Heart left ventricle (tissue), 16 donors: ENCODE data around the gene RNF6. TPM values are rescaled to one million over a fixed set of nuclear protein-coding genes. Genes with fewer than 3 reads are reported as not detected.

ENCODE experiments used
- ATAC-seq, 4 donors: fragments of 200-7000 bp; cut with Tn5 transposase; one replicate each; pipeline ENCODE4 v1.9.1; 2020 to 2022; ENCODE audit warnings: moderate library complexity in 4 of 4, mild to moderate bottlenecking in 3 of 4, moderate number of reproducible peaks in 1 of 4
- DNase-seq, 5 donors: peaks; one replicate each; pipeline ENCODE4 v3.0.0-alpha.2; 2020
- H3K27ac ChIP-seq, 12 donors: fragments of 200-600 bp; sonication (generic) in 4 of 12; one replicate each; pipeline versions ENCODE4 v1.5.0 to v1.8.0; 2016 to 2022; ENCODE audit warnings: mild to moderate bottlenecking in 2 of 12
- H3K27me3 ChIP-seq, 9 donors: fragments of 200-600 bp; sonication (generic) in 2 of 9; one replicate each; pipeline versions ENCODE4 v1.5.1 to v1.8.0; 2016 to 2022; ENCODE audit warnings: mild to moderate bottlenecking in 3 of 9
- H3K36me3 ChIP-seq, 9 donors: fragments of 200-600 bp; sonication (generic) in 2 of 9; one replicate each; pipeline versions ENCODE4 v1.5.0 to v1.8.0; 2018 to 2022; ENCODE audit warnings: mild to moderate bottlenecking in 2 of 9
- H3K4me1 ChIP-seq, 12 donors: fragments of 200-600 bp; sonication (generic) in 4 of 12; one replicate each; pipeline versions ENCODE4 v1.5.0 to v1.8.0; 2016 to 2022; ENCODE audit warnings: mild to moderate bottlenecking in 3 of 12
- H3K4me3 ChIP-seq, 12 donors: fragments of 200-600 bp; sonication (generic) in 4 of 12; one replicate each; pipeline versions ENCODE4 v1.5.0 to v1.8.0; 2017 to 2022; ENCODE audit warnings: mild to moderate bottlenecking in 9 of 12, moderate library complexity in 4 of 12
- H3K9me3 ChIP-seq, 12 donors: fragments of 200-600 bp; sonication (generic) in 4 of 12; one replicate each; pipeline versions ENCODE4 v1.5.0 to v1.8.0; 2016 to 2022; ENCODE audit warnings: mild to moderate bottlenecking in 1 of 12
- CTCF ChIP-seq, 12 donors: fragments of 200-600 bp; sonication (generic) in 4 of 12; IDR thresholded peaks; one replicate each; pipeline versions ENCODE4 v1.5.0 to v1.8.0; 2018 to 2022; ENCODE audit warnings: antibody characterized with exemption in 12 of 12, mild to moderate bottlenecking in 5 of 12
- POLR2A ChIP-seq, 2 donors: fragments of 450-650 bp; IDR thresholded peaks; one replicate each; pipeline ENCODE4 v1.6.1; 2017; ENCODE audit warnings: antibody characterized with exemption in 2 of 2, mild to moderate bottlenecking in 2 of 2, moderate library complexity in 2 of 2
- WGBS, 4 donors: extraction: QIAGEN DNeasy Blood & Tissue Kit in 2 of 4; methylation state at CpG; one replicate each; pipeline versions ENCODE4 v1.1.5 to v1.1.7; 2013 to 2018; 5-methylcytosine and 5-hydroxymethylcytosine counted together
- intact Hi-C, 10 donors: fragments of 100-400 bp; cut with DNase I; formaldehyde crosslinking; loops; one replicate each; pipeline versions ENCODE4 v1.11.1 to v1.14.2; 2022
- polyA plus RNA-seq, 2 donors: library from polyadenylated mRNA; stranded (reverse); fragments of 200-250 nt; gene quantifications; one replicate each; pipeline ENCODE4 v1.2.3, GENCODE V29; 2013
- total RNA-seq, 9 donors: library from RNA; depleted of rRNA in 2 of 9; stranded (reverse); fragments of >200 nt in 2 of 9; fragmentation: NEBNext Ultra II Directional in 3 of 9; extraction: Animal tissue kit (Norgen Biotek cat#: 25700) in 3 of 9; gene quantifications; one replicate each; pipeline versions ENCODE4 v1.1.0 to v1.2.4, GENCODE V29; 2016 to 2023
- donor health status: ischemic (EF 13 %, LVEDD 7.1; RV severe dilation, severe dysfunction).
- donor health status: healthy with polysubstance abuse.
- donor health status: DM: no; HTN: yes; CAD: no.
- donor health status: DM: no; HTN: no; CAD: no.
- donor health status: ischemic (EF 25% LVEDD 6.9; RV normal size, moderate dysfunction).
- donor health status: ischemic (EF 25% LVEDD 5.7; RV mildly dilated, moderate dysfunction).
- donor health status: healthy.
- donor health status: DM: yes; HTN: yes; CAD: no.
- donor health status: ischemic (EF 35%, LVEDD 5.7; RV mildly dilated, moderate dysfunction).
- donor health status: nonischemic (EF 11% LVEDD 7.7; RV severe dilation, severe dysfunction).
- donor health status: DM: yes; HTN: yes; CAD: no.
- donor health status: PGD.
- donor health status: ischemic (EF 29% LVEDD 5.4; RV normal size, mild dysfunction).
- donor health status: nonischemic (EF 23%, LVEDD 6.1; RV moderate dilation, normal function).

Gene RNF6
- total and polyA plus RNA-seq, 11 donors, result 8.6 to 38.2 (median 23.8) TPM

- Histone ChIP-seq H3K4me1 (peaks cover 0 to 22% (median 6%) of the 10 kb centered on the region in 12 donors), H3K27me3 (no peaks in the 10 kb centered on the region), H3K9me3 (no peaks in the 10 kb centered on the region), H3K27ac (peak overlapping the region; percentile 35 to 94 (median 76)), H3K4me3 (peak overlapping the region; percentile 6 to 77 (median 70)), H3K36me3 (no peaks in the 10 kb centered on the region)
- peak in 1 of 2 donors; percentile 15 for TF ChIP-seq POLR2A (IDR thresholded peaks at IDR 0.05)
- peak in 8 of 12 donors; percentile 7 to 50 (median 28) for TF ChIP-seq CTCF (IDR thresholded peaks at IDR 0.05)
- ATAC-seq (peak; percentile 80 to 97 (median 96)), DNase-seq (peak; percentile 86 to 93 (median 89))
- WGBS, 4 donors, result 2 to 8% (median 3%) methylated on average over 46 to 76 of the region's 76 CpGs
- intact Hi-C loops, result loop anchor here in 4 of 10 donors (2.0 to 10.0 kb wide), 5 partner anchors 36 to 749 kb away; partner anchors contain the start of gene RNF6 (in 2 of the 4)
These were observed 35.8 kb downstream of the RNF6 start for GRCh38 chr13:26186118-26186870.

GRCh38 chr13:26185720-26186117 is 36.4 kb downstream of the RNF6 start:
- DNase-seq (no peak), ATAC-seq (peak in 3 of 4 donors; percentile 21 to 64 (median 22))
- intact Hi-C loops, result loop anchor here (1.0 to 10.0 kb wide), 8 partner anchors 37 to 749 kb away; partner anchors contain the start of gene RNF6 (in 2 of the 10)
- Histone ChIP-seq H3K4me1 (peaks cover 0 to 22% (median 6%) of the 10 kb centered on the region in 12 donors), H3K9me3 (no peaks in the 10 kb centered on the region), H3K27ac (peak overlapping the region; percentile 35 to 94 (median 76)), H3K27me3 (no peaks in the 10 kb centered on the region), H3K36me3 (no peaks in the 10 kb centered on the region), H3K4me3 (peak overlapping the region; percentile 6 to 77 (median 70))
- TF ChIP-seq POLR2A (IDR thresholded peaks at IDR 0.05), result no peak
- WGBS, 4 donors, result 41 to 57% (median 47%) methylated on average over 8 of the region's 8 CpGs

- peak; percentile 76 to 95 (median 90) for TF ChIP-seq CTCF (IDR thresholded peaks at IDR 0.05)
- TF ChIP-seq POLR2A (IDR thresholded peaks at IDR 0.05), result no peak
- DNase-seq (peak in 4 of 5 donors; percentile 58 to 69 (median 60)), ATAC-seq (peak; percentile 48 to 63 (median 59))
- Histone ChIP-seq H3K4me3 (no peak overlapping the region), H3K36me3 (no peaks in the 10 kb centered on the region), H3K27ac (no peak overlapping the region), H3K9me3 (no peaks in the 10 kb centered on the region), H3K27me3 (no peaks in the 10 kb centered on the region), H3K4me1 (peaks cover 0 to 22% (median 6%) of the 10 kb centered on the region in 12 donors)
- 55 to 67% (median 61%) methylated on average over 8 of the region's 8 CpGs for WGBS, 4 donors
- intact Hi-C loops, result loop anchor here (1.0 to 10.0 kb wide), 10 partner anchors 37 to 750 kb away; partner anchors contain the start of gene RNF6 (in 2 of the 10)
These were observed 37.3 kb downstream of the RNF6 start for GRCh38 chr13:26184791-26185250.

GRCh38 chr13:26183416-26183815 is 38.7 kb downstream of the RNF6 start:
- 91 to 98% (median 96%) methylated on average over 2 of the region's 2 CpGs for WGBS, 4 donors
- Histone ChIP-seq H3K4me1 (peaks cover 0 to 29% (median 7%) of the 10 kb centered on the region in 12 donors), H3K27me3 (no peaks in the 10 kb centered on the region), H3K4me3 (no peak overlapping the region), H3K36me3 (no peaks in the 10 kb centered on the region), H3K27ac (no peak overlapping the region), H3K9me3 (no peaks in the 10 kb centered on the region)
- DNase-seq, result no peak
- ATAC-seq, result no peak
- intact Hi-C loops, result loop anchor here in 5 of 10 donors (5.0 to 10.0 kb wide), 3 partner anchors 511 to 751 kb away; no protein-coding TSS in a partner anchor
- no peak for TF ChIP-seq CTCF (IDR thresholded peaks at IDR 0.05)
- TF ChIP-seq POLR2A (IDR thresholded peaks at IDR 0.05), result no peak
